H1 (cell line): Measurements from ENCODE around the gene GLRA2. TPM values are rescaled to one million over a fixed set of nuclear protein-coding genes. Genes with fewer than 3 reads are reported as not detected.

Experiments used
- KDM4A ChIP-seq: IDR thresholded peaks from one replicate; pipeline ENCODE4 v1.7.1; 2012; ENCODE audit warnings: low read depth, mild to moderate bottlenecking, moderate library complexity, low read length, inconsistent platforms; ENCODE audit not compliant: severe bottlenecking
- MAFK ChIP-seq: IDR thresholded peaks from 2 replicates; pipeline ENCODE4 v1.6.1; 2012; ENCODE audit warnings: low read depth, mild to moderate bottlenecking, improper control_type of control experiment, low read length
- SP1 ChIP-seq: IDR thresholded peaks from 2 replicates; pipeline ENCODE4 v1.6.1; 2011; ENCODE audit warnings: low read depth, low read length
- polyA plus RNA-seq, 7 experiments: library from polyadenylated mRNA; depleted of rRNA in 3 of 7; stranded (reverse) in 5 of 7; unstranded in 2 of 7; fragments of >200 nt in 5 of 7; fragments of 200-250 nt in 2 of 7; gene quantifications; 1 replicate in 5 of 7; 2 replicates in 1 of 7; 4 replicates in 1 of 7; pipeline versions ENCODE4 v1.2.1 to v1.2.3, GENCODE V29; 2011 to 2013; ENCODE audit warnings: missing spikeins in 2 of 7, mixed read lengths in 2 of 7
- total RNA-seq: library from RNA; stranded (reverse); fragmentation: NEBNext Ultra II Directional; extraction: Animal tissue kit (Norgen Biotek cat#: 25700); gene quantifications from 2 replicates; pipeline ENCODE4 v1.2.1, GENCODE V29; 2021

Gene GLRA2
- total and polyA plus RNA-seq, 2 of the 8 experiments (the other 6 are each of a cell fraction or from before 2014, with no cell fraction given): not detected

- TF ChIP-seq SP1 (no peak), MAFK (no peak), KDM4A (no peak)
Measured at GRCh38 chrX:14672611-14673172, 143.4 kb downstream of the GLRA2 start (continued).
